ENCODE measurements around the gene BCAM. TPM values are rescaled to one million over a fixed set of nuclear protein-coding genes. Genes with fewer than 3 reads are reported as not detected.

BCAM gene
- total RNA-seq, 3 donors from 2014 or later = 17.1 to 102 (median 75.4) TPM

Other genes starting within 250 kb of the BCAM start
- not detected for gene IGSF23, start 195.5 kb upstream of the BCAM start, total RNA-seq
- gene PVR, start 165.2 kb upstream of the BCAM start, total RNA-seq = 10 to 100 TPM in 2 of 3 donors, 1 to 10 TPM in 1; 8.5 to 30.2 (median 22.0) TPM
- 1 to 10 TPM in 2 of 3 donors, under 1 TPM in 1; 0.96 to 5.3 (median 4.9) TPM for gene CEACAM19, start 137.6 kb upstream of the BCAM start, total RNA-seq
- gene CEACAM16, start 110.0 kb upstream of the BCAM start, total RNA-seq = not detected
- gene BCL3, start 60.4 kb upstream of the BCAM start, total RNA-seq = 10 to 100 TPM in 2 of 3 donors, 1 to 10 TPM in 1; 4.3 to 37.6 (median 34.4) TPM
- 10 to 100 TPM in 2 of 3 donors, not detected in 1; 15.7 to 18.1 TPM for gene CBLC, start 31.2 kb upstream of the BCAM start, total RNA-seq
- gene NECTIN2, start 37.2 kb downstream of the BCAM start, total RNA-seq = 100 to 1,000 TPM in 1 of 3 donors, 10 to 100 TPM in 2; 28.0 to 114 (median 86.6) TPM
- gene TOMM40, start 82.2 kb downstream of the BCAM start, total RNA-seq = 10 to 100 TPM; 32.9 to 48.2 (median 39.7) TPM
- 1,000 to 10,000 TPM in 2 of 3 donors, 100 to 1,000 TPM in 1; 439 to 1,162 (median 1,092) TPM for gene APOE, start 96.7 kb downstream of the BCAM start, total RNA-seq
- gene APOC1, start 105.5 kb downstream of the BCAM start, total RNA-seq = 100 to 1,000 TPM in 1 of 3 donors, 10 to 100 TPM in 2; 59.0 to 285 (median 78.7) TPM
- not detected for gene APOC4, start 133.1 kb downstream of the BCAM start, total RNA-seq
- gene APOC2, start 136.9 kb downstream of the BCAM start, total RNA-seq = 10 to 100 TPM in 1 of 3 donors, under 1 TPM in 1, not detected in 1; 0.48 to 10.7 TPM
- gene CLPTM1, start 146.3 kb downstream of the BCAM start, total RNA-seq = 10 to 100 TPM; 42.0 to 70.5 (median 60.2) TPM
- gene RELB, start 192.4 kb downstream of the BCAM start, total RNA-seq = 10 to 100 TPM in 1 of 3 donors, 1 to 10 TPM in 2; 5.8 to 12.5 (median 8.2) TPM
- 10 to 100 TPM; 49.9 to 80.3 (median 57.0) TPM for gene CLASRP, start 229.9 kb downstream of the BCAM start, total RNA-seq